GM15510 (cell line): ENCODE data around the gene PIMREG.

Experiments
- POLR2A ChIP-seq: IDR thresholded peaks from 3 replicates; pipeline ENCODE4 v1.6.1; 2011; ENCODE audit warnings: borderline replicate concordance; ENCODE audit not compliant: insufficient read length; ENCODE audit errors: extremely low read depth

Gene PIMREG

GRCh38 chr17:6429266-6429665 lies 15.0 kb upstream of the PIMREG start:
- no peak for TF ChIP-seq POLR2A

- TF ChIP-seq POLR2A: no peak
Observed at GRCh38 chr17:6430769-6431168, 13.5 kb upstream of the PIMREG start.

DNA sequence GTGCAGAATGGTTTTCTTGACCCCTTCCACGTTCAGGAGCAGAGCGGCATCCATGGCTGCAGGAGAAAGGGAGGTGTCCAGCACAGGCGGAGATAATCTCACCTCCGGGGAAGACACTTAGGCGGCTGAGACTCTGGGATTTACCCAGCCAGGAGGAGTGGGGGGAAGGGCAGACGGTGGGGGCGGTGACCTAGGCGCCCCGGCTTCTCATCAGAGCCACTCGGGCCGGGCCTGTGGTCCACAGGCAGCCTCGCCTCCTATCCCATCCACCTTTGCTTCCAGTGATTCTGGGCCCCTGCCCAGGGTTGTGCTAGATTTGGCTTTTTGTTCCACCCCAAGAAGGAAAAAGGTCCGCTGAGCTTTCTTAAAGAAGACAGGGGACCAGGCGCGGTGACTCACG lies 9.2 kb upstream of the PIMREG start, which contains the start of gene AIPL1:
AIPL1 (minus strand) TSS at position 71 of the 400 bp plus-strand sequence; CDS start at position 54, 17 bp downstream.
- TF ChIP-seq POLR2A: no peak

- no peak for TF ChIP-seq POLR2A
Observed at GRCh38 chr17:6435968-6436367, 8.3 kb upstream of the PIMREG start.

- no peak for TF ChIP-seq POLR2A
Observed at GRCh38 chr17:6437466-6437865, 6.8 kb upstream of the PIMREG start.

- TF ChIP-seq POLR2A: no peak
Observed at GRCh38 chr17:6437956-6438355, 6.3 kb upstream of the PIMREG start.

GRCh38 chr17:6439951-6440350 lies 4.3 kb upstream of the PIMREG start:
- TF ChIP-seq POLR2A: no peak

DNA sequence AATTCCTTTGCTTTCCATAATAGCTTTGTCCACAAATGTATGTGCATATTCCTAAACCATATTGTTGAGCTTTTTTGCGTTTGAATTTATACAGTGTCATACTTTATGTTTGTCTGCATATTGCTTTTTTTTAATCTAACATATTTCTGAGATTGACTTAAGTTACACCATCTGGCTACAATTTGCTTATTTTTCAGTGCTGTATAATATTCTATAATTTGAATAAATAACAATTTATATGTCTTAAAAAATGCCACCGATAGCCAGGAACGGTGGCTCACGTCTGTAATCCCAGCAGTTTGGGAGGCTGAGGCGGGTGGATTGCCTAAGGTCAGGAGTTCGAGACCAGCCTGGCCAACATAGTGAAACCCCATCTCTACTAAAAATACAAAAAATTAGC lies 1.5 kb upstream of the PIMREG start:
- TF ChIP-seq POLR2A: no peak

DNA sequence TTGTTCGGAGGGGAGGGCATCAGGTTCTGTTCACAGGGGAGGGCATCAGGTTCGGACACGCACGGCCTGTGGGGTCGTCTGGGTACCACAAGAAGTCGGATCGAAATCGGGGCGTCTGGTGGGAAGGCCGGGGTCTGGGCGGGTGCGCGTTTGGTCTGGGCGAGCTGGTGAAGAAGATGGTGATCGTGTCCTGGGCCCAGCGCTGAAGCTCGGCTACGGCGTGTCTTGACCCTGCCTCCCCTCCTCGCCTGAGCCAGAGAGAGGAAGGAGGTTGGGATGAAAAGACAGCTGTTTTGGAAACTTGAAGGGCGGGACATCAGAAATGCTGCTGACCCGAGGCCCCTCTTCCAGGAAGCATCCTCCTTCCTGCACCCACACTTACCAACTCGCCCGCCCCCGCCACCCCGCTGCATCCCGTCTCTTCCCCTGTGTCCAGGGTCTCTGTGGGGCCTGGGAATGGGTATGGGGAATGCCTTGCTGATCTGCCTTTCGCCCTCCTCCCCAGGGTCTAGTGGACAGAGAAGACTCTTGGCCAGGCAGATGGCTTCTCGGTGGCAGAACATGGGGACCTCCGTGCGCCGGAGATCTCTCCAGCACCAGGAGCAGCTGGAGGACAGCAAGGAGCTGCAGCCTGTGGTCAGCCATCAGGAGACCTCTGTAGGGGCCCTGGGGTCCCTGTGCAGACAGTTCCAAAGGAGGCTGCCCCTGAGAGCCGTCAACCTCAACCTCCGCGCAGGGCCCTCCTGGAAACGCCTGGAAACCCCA lies 498 bp downstream of the PIMREG start:
- no peak for TF ChIP-seq POLR2A

GRCh38 chr17:6446516-6447100 lies 2.4 kb downstream of the PIMREG start:
- TF ChIP-seq POLR2A: no peak

- TF ChIP-seq POLR2A: no peak
Observed at GRCh38 chr17:6448473-6448872, 4.2 kb downstream of the PIMREG start.

- TF ChIP-seq POLR2A: no peak
Observed at GRCh38 chr17:6449307-6449706, 5.1 kb downstream of the PIMREG start.

- TF ChIP-seq POLR2A: no peak
Observed at GRCh38 chr17:6450926-6451832, 6.9 kb downstream of the PIMREG start.

DNA sequence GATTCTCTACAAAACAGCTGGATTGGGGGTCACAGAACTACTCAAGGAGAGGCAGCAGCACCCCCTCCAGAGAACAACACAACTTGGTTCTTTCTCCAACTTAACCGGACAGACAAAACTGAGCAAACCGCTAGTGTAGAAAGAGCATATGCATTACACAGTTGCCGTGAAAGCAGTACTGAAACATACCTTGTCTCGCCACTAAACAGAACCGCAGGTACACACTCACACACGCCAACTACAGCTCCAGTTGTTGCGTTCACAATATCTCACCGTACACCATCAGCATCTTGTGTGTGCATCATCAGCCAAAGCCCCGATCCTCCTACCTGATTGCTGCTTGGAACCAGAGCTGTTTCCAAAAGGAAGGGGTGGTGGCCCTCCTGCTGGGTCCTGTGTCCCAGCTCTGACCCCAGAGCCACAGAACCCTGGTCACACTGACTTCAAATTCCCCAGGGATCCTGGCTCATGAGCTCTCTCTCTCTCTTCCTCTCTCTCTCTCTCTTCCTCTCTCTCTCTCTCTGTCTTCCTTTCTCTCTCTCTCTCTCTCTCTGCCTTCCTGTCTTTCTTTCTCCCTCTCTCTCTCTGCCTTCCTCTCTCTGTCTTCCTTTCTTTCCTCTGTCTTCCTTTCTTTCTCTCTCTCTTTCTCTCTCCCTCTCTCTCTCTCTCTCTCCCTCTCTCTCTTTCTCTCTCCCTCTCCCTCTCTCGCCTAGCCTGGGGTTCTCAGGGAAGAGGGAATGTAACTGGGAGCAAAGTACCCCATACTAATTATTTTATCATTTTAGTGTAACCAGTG lies 8.4 kb downstream of the PIMREG start:
- no peak for TF ChIP-seq POLR2A
